Measurements from ENCODE around the gene ADGRV1. TPM values are rescaled to one million over a fixed set of nuclear protein-coding genes. Genes with fewer than 3 reads are reported as not detected.

The ADGRV1 gene
- polyA plus RNA-seq, 1 of the 3 experiments (the other 2 are of a cell fraction), result 0.23 TPM

GRCh38 chr5:90844931-90845330 is 286.3 kb downstream of the ADGRV1 start:
- no peak for DNase-seq
- Histone ChIP-seq H3F3A (replicated peaks; ENCODE audit: insufficient read depth) (no peaks in the 10 kb centered on the region), H3K9me3 (no peaks in the 10 kb centered on the region; the same call in 1 of the 2 replicates), H3K4me1 (ENCODE audit: control insufficient read depth in 1 of 2, insufficient read depth in 2 of 2, low read depth in 1 of 2, low read length in 1 of 2) (no peaks in the 10 kb centered on the region; a peak in 1 of 4 replicates), H3K4me2 (no peak overlapping the region), H3K9ac (no peak overlapping the region), H3K79me2 (ENCODE audit: insufficient read depth) (no peaks in the 10 kb centered on the region), H3K36me3 (replicated peaks in 1 of 2; ENCODE audit: control insufficient read depth in 1 of 2, insufficient read depth in 2 of 2, low read length in 1 of 2) (no peaks in the 10 kb centered on the region), H3K27ac (ENCODE audit: low read depth in 2 of 2, low read length in 1 of 2) (no peak overlapping the region), H2AFZ (ENCODE audit: low read depth) (no peak overlapping the region), H3K9me2 (no peaks in the 10 kb centered on the region), H4K20me1 (ENCODE audit: insufficient read depth) (no peaks in the 10 kb centered on the region), H3K4me3 (ENCODE audit: low read depth in 2 of 2, low read length in 1 of 2) (no peak overlapping the region), H3K27me3 (ENCODE audit: insufficient read depth) (no peaks in the 10 kb centered on the region)
- ChIA-PET POLR2A (no interaction called here), CTCF (no interaction called here)
- 65% methylated on average over 5 of the region's 5 CpGs for WGBS (ENCODE audit: low lambda C conversion rate)
- TF ChIP-seq RAD21 (IDR thresholded peaks at IDR 0.05; ENCODE audit: low read length), result no peak
- no peak for TF ChIP-seq EZH2phosphoT487 (IDR thresholded peaks at IDR 0.05; ENCODE audit: borderline replicate concordance, low read depth)
- TF ChIP-seq IRF3 (IDR thresholded peaks at IDR 0.05; ENCODE audit: low read depth, low read length), result no peak
- TF ChIP-seq FOSL2 (IDR thresholded peaks at IDR 0.05; ENCODE audit: borderline replicate concordance, low read depth), result no peak
- TF ChIP-seq FOXM1 (IDR thresholded peaks at IDR 0.05; ENCODE audit: low read depth), result no peak
- TF ChIP-seq USF1 (IDR thresholded peaks at IDR 0.05; ENCODE audit: borderline replicate concordance, low read depth), result no peak
- no peak for TF ChIP-seq GATA2 (CRISPR knock-in tag; IDR thresholded peaks at IDR 0.05)
- TF ChIP-seq SMC3 (IDR thresholded peaks at IDR 0.05; ENCODE audit: low read depth, low read length), result no peak
- no peak for TF ChIP-seq YY1 (IDR thresholded peaks at IDR 0.05; ENCODE audit: low read depth)
- TF ChIP-seq USF2 (IDR thresholded peaks at IDR 0.05; ENCODE audit: borderline replicate concordance, low read depth, low read length), result no peak
- no peak for TF ChIP-seq PBX3 (IDR thresholded peaks at IDR 0.05)

- Histone ChIP-seq H3K36me3 (replicated peaks in 1 of 2; ENCODE audit: control insufficient read depth in 1 of 2, insufficient read depth in 2 of 2, low read length in 1 of 2) (no peaks in the 10 kb centered on the region), H3K27ac (ENCODE audit: low read depth in 2 of 2, low read length in 1 of 2) (no peak overlapping the region), H3K9me2 (no peaks in the 10 kb centered on the region), H3F3A (replicated peaks; ENCODE audit: insufficient read depth) (no peaks in the 10 kb centered on the region), H3K9ac (no peak overlapping the region), H3K27me3 (ENCODE audit: insufficient read depth) (no peaks in the 10 kb centered on the region), H3K79me2 (ENCODE audit: insufficient read depth) (no peaks in the 10 kb centered on the region), H3K4me3 (ENCODE audit: low read depth in 2 of 2, low read length in 1 of 2) (no peak overlapping the region), H3K4me1 (ENCODE audit: control insufficient read depth in 1 of 2, insufficient read depth in 2 of 2, low read depth in 1 of 2, low read length in 1 of 2) (no peaks in the 10 kb centered on the region), H4K20me1 (ENCODE audit: insufficient read depth) (no peaks in the 10 kb centered on the region), H3K4me2 (no peak overlapping the region), H3K9me3 (no peaks in the 10 kb centered on the region; the same call in 1 of the 2 replicates), H2AFZ (ENCODE audit: low read depth) (no peak overlapping the region)
- CTCF ChIA-PET, result interaction anchor here (1.1 kb wide), 1 partner anchor 40 kb away, joined by 3 read pairs; no protein-coding TSS in a partner anchor
- WGBS (ENCODE audit: low lambda C conversion rate), result 81% methylated on average over 7 of the region's 7 CpGs
- POLR2A ChIA-PET, result no interaction called here
- no peak for DNase-seq
- no peak for TF ChIP-seq RFX5 (IDR thresholded peaks at IDR 0.05; ENCODE audit: low read length)
- TF ChIP-seq USF2 (IDR thresholded peaks at IDR 0.05; ENCODE audit: borderline replicate concordance, low read depth, low read length), result no peak
- TF ChIP-seq REST (IDR thresholded peaks at IDR 0.05; ENCODE audit: low read depth, low read length), result no peak
- TF ChIP-seq CHD2 (IDR thresholded peaks at IDR 0.05; ENCODE audit: low read length, partially characterized antibody), result no peak
- TF ChIP-seq NRF1 (IDR thresholded peaks at IDR 0.05; ENCODE audit: low read depth, low read length), result no peak
- no peak for TF ChIP-seq JUND (IDR thresholded peaks at IDR 0.05)
- no peak for TF ChIP-seq FOXJ3 (CRISPR knock-in tag; IDR thresholded peaks at IDR 0.05)
- TF ChIP-seq POLR2AphosphoS5 (IDR thresholded peaks at IDR 0.05; ENCODE audit: low read depth, low read length), result no peak
These were observed 287.3 kb downstream of the ADGRV1 start for GRCh38 chr5:90845723-90846554.

Measured in SK-N-SH (cell line).